A673 (cell line): ENCODE data around the gene ZNF668. TPM values are rescaled to one million over a fixed set of nuclear protein-coding genes. Genes with fewer than 3 reads are reported as not detected.

ENCODE experiments used
- BruUV-seq: library from RNA; stranded (reverse); fragments of 400-500 nt; replicated peaks from 2 replicates; lab custom pipeline; 2021; lab: Mats Ljungman, UMichigan
- CTCF ChIA-PET: fragments of 300-600 bp; sonication (Branson Sonifier 250); formaldehyde crosslinking; loops from one replicate; lab custom pipeline; 2022; ENCODE audit warnings: antibody characterized with exemption; lab: Charles Lee
- POLR2A ChIA-PET: fragments of 300-600 bp; sonication (Branson Sonifier 250); formaldehyde crosslinking; loops from one replicate; lab custom pipeline; 2022; ENCODE audit warnings: antibody characterized with exemption; ENCODE audit not compliant: low non-redundant PET; lab: Charles Lee
- DNase-seq: peaks from one replicate; pipeline ENCODE4 v3.0.0-alpha.2; 2015; ENCODE audit warnings: low spot score
- H3K27ac ChIP-seq: fragments of 200-600 bp; sonication (generic); 2 replicates; pipeline ENCODE4 v1.5.1; 2016; ENCODE audit warnings: mixed run types, low read depth, mild to moderate bottlenecking, mixed read lengths, antibody characterized with exemption, low read length; ENCODE audit not compliant: poor library complexity, severe bottlenecking
- H3K27me3 ChIP-seq: fragments of 200-600 bp; sonication (generic); replicated peaks from 2 replicates; pipeline ENCODE4 v1.6.1; 2017; ENCODE audit warnings: mixed run types, low read depth, mild to moderate bottlenecking, mixed read lengths, antibody characterized with exemption, low read length; ENCODE audit not compliant: insufficient read depth, poor library complexity
- H3K36me3 ChIP-seq: fragments of 200-600 bp; sonication (generic); 2 replicates; pipeline ENCODE4 v1.6.1; 2016; ENCODE audit warnings: mixed run types, mild to moderate bottlenecking, mixed read lengths, antibody characterized with exemption, low read length; ENCODE audit not compliant: insufficient read depth, poor library complexity, severe bottlenecking
- H3K4me1 ChIP-seq: fragments of 200-600 bp; sonication (generic); 2 replicates; pipeline ENCODE4 v1.6.1; 2017; ENCODE audit warnings: mixed run types, mild to moderate bottlenecking, mixed read lengths, antibody characterized with exemption, low read length; ENCODE audit not compliant: insufficient read depth, poor library complexity, severe bottlenecking
- H3K4me3 ChIP-seq: fragments of 200-600 bp; sonication (generic); 2 replicates; pipeline ENCODE4 v1.5.1; 2016; ENCODE audit warnings: low read depth, mixed run types, mild to moderate bottlenecking, mixed read lengths, low read length; ENCODE audit not compliant: poor library complexity, severe bottlenecking
- H3K9me3 ChIP-seq: fragments of 200-600 bp; sonication (generic); 2 replicates; pipeline ENCODE4 v1.6.1; 2016; ENCODE audit warnings: mixed run types, low read depth, mild to moderate bottlenecking, mixed read lengths, antibody characterized with exemption, low read length; ENCODE audit not compliant: poor library complexity, severe bottlenecking
- CTCF ChIP-seq: fragments of 300-800, 200-600 bp; sonication (generic); conservative IDR thresholded peaks from 2 replicates; pipeline ENCODE4 v1.5.1; 2017; ENCODE audit warnings: low read depth, mild to moderate bottlenecking, antibody characterized with exemption, low read length, moderate library complexity, mixed read lengths
- EZH2 ChIP-seq: fragments of 200-600 bp; sonication (generic); IDR thresholded peaks from 2 replicates; pipeline ENCODE4 v1.6.1; 2017; ENCODE audit warnings: borderline replicate concordance, low read depth, mild to moderate bottlenecking, mixed read lengths, antibody characterized with exemption, low read length; ENCODE audit not compliant: poor library complexity, severe bottlenecking
- intact Hi-C: fragments of 100-400 bp; cut with micrococcal nuclease; formaldehyde crosslinking; loops from one replicate; pipeline ENCODE4 v1.10.0; 2022; ENCODE audit not compliant: unreplicated experiment
- total RNA-seq: library from RNA; stranded (reverse); gene quantifications from 2 replicates; pipeline ENCODE4 v1.2.3, GENCODE V29; 2021

Gene ZNF668
- total RNA-seq, 1 experiment from 2014 or later = 19.8 TPM

GRCh38 chr16:31078597-31079341, 4.7 kb upstream of the ZNF668 start:
- CTCF ChIA-PET = no interaction called here
- TF ChIP-seq CTCF = no peak

GRCh38 chr16:31077592-31078396, 3.8 kb upstream of the ZNF668 start:
- ChIA-PET CTCF (no interaction called here), POLR2A (no interaction called here)
- BruUV-seq = no TSS peak
- Histone ChIP-seq H3K27me3 (no peaks in the 10 kb centered on the region), H3K4me1 (peaks cover 7% of the 10 kb centered on the region), H3K36me3 (peaks cover 45% of the 10 kb centered on the region), H3K27ac (no peak overlapping the region), H3K4me3 (no peak overlapping the region), H3K9me3 (no peaks in the 10 kb centered on the region)
- no peak for TF ChIP-seq CTCF
- TF ChIP-seq EZH2 = no peak
- intact Hi-C loops = no loop called here
- no peak for DNase-seq

More at GRCh38 chr16:31078597-31079341, 4.7 kb upstream of the ZNF668 start:
- DNase-seq = no peak
- H3K27me3 ChIP-seq = no peaks in the 10 kb centered on the region
- H3K4me3 ChIP-seq = no peak overlapping the region
- intact Hi-C loops = no loop called here
- no TSS peak for BruUV-seq
- H3K4me1 ChIP-seq = peaks cover 7% of the 10 kb centered on the region
- peaks cover 45% of the 10 kb centered on the region for H3K36me3 ChIP-seq
- H3K27ac ChIP-seq = no peak overlapping the region
- H3K9me3 ChIP-seq = no peaks in the 10 kb centered on the region
- POLR2A ChIA-PET = no interaction called here

GRCh38 chr16:31077024-31077423, 3.0 kb upstream of the ZNF668 start:
- peaks cover 9% of the 10 kb centered on the region for H3K4me1 ChIP-seq
- BruUV-seq = no TSS peak
- H3K36me3 ChIP-seq = peaks cover 45% of the 10 kb centered on the region
- ChIA-PET CTCF (no interaction called here), POLR2A (no interaction called here)
- no peaks in the 10 kb centered on the region for H3K27me3 ChIP-seq
- intact Hi-C loops = no loop called here
- DNase-seq = no peak
- H3K4me3 ChIP-seq = no peak overlapping the region
- no peak overlapping the region for H3K27ac ChIP-seq
- no peaks in the 10 kb centered on the region for H3K9me3 ChIP-seq
- no peak for TF ChIP-seq EZH2
- TF ChIP-seq CTCF = no peak
